NT2/D1 (cell line): ENCODE data around the gene SLIT3.

Source experiments
- SUZ12 ChIP-seq: IDR thresholded peaks from 2 replicates; pipeline ENCODE4 v1.6.1; 2011; ENCODE audit not compliant: insufficient read length, insufficient read depth; ENCODE audit errors: extremely low read depth
- YY1 ChIP-seq: IDR thresholded peaks from 2 replicates; pipeline ENCODE4 v1.6.1; 2011; ENCODE audit not compliant: insufficient read length, insufficient read depth
- ZNF274 ChIP-seq: IDR thresholded peaks from 2 replicates; pipeline ENCODE4 v1.6.1; 2011; ENCODE audit warnings: mild to moderate bottlenecking, low read depth, low read length

DNA sequence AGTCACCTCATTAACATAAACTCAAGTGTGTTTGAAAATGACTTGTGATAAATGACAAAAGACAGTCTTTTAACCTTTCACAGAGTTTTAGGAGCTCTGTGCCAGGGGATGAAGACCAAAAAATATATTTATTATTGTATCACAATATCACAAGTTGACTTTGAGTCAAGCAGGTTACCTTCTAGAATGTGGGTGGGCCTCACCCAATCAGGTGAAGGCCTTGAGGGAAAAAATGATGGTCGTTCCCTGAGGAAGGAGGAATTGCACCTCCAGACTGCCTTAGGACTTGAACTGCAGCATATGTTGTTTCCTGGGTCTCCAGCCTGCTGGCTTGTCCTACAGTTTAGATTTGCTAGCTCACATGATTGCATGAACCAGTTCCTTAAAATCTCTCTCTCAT is 680.1 kb downstream of the SLIT3 start:
- TF ChIP-seq YY1, result no peak
- no peak for TF ChIP-seq ZNF274
- no peak for TF ChIP-seq SUZ12
